SU-DHL-6 (cell line): ENCODE results near the gene PDE4D.

Source experiments
- CTCF ChIP-seq: fragments of 200-600 bp; sonication (generic); IDR thresholded peaks from one replicate; pipeline ENCODE4 v1.5.1; 2017; ENCODE audit warnings: antibody characterized with exemption, mild to moderate bottlenecking, low read length, moderate library complexity; ENCODE audit not compliant: insufficient read depth, poor library complexity, severe bottlenecking
- EZH2phosphoT487 ChIP-seq: fragments of 200-600 bp; sonication (generic), shearing (Covaris generic); conservative IDR thresholded peaks from 2 replicates; pipeline ENCODE4 v1.6.1; 2018; ENCODE audit warnings: mild to moderate bottlenecking, antibody characterized with exemption, low read length, moderate library complexity, mixed read lengths

- TF ChIP-seq EZH2phosphoT487 (no peak), CTCF (no peak)
Observed at GRCh38 chr5:59086024-59086423, 807.5 kb downstream of the PDE4D start.
